Lower leg skin (tissue), 3 donors: ENCODE data around the gene CCDC183.
"Not testable (repeated sequence)": the region's sequence is repeated elsewhere in the genome, so short reads cannot be mapped to it uniquely, and the experiment has no call there.

Experiments
- CTCF ChIP-seq, 3 donors: fragments of 450-650 bp; IDR thresholded peaks; one replicate each; pipeline ENCODE4 v1.5.1; 2016; ENCODE audit warnings: antibody characterized with exemption in 3 of 3, mild to moderate bottlenecking in 3 of 3, moderate library complexity in 2 of 3
- POLR2A ChIP-seq, 2 donors: fragments of 450-650 bp; IDR thresholded peaks; one replicate each; pipeline ENCODE4 v1.6.1; 2016 to 2017; ENCODE audit warnings: antibody characterized with exemption in 2 of 2, mild to moderate bottlenecking in 1 of 2, moderate library complexity in 1 of 2

GRCh38 chr9:136760834-136761544, 35.1 kb upstream of the CCDC183 start:
- not testable (repeated sequence) for TF ChIP-seq CTCF, POLR2A (IDR thresholded peaks at IDR 0.05)
